GM06990 (cell line): ENCODE data around the gene CACNA1B.

Source experiments
- DNase-seq: peaks from one replicate; pipeline ENCODE4 v3.0.0-alpha.2; 2011; ENCODE audit not compliant: insufficient read length; ENCODE audit errors: extremely low read depth
- H3K27me3 ChIP-seq: replicated peaks from 2 replicates; pipeline ENCODE4 v1.6.0; 2011; ENCODE audit warnings: low read length; ENCODE audit not compliant: control insufficient read depth, insufficient read depth
- H3K36me3 ChIP-seq: 2 replicates; pipeline ENCODE4 v1.5.1; 2011; ENCODE audit warnings: low read length; ENCODE audit not compliant: control insufficient read depth, insufficient read depth
- H3K4me3 ChIP-seq: replicated peaks from 2 replicates; pipeline ENCODE4 v1.5.1; 2011; ENCODE audit warnings: low read depth, mild to moderate bottlenecking, control low read depth, low read length
- CTCF ChIP-seq: IDR thresholded peaks from 2 replicates; pipeline ENCODE4 v1.5.1; 2011; ENCODE audit warnings: low read length, control low read depth, mild to moderate bottlenecking, inconsistent platforms; ENCODE audit not compliant: insufficient read depth, poor library complexity, severe bottlenecking

Gene CACNA1B

DNA sequence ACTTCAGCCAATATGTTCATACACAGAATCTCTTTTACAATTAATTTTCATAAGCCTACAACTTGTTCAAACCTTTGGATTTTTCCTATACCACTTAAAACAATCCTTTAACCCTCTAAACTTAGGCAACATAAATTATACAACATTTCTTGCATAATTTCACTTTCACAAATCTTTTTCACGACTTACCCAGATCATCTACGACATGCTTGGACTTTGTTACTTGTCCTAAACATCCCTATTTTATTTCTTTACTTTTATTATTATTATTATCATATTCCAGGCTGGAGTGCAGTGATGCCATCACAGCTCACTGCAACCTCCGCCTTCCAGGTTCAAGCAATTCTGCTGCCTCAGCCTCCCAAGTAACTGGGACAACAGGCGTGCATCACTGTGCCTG, 68.0 kb downstream of the CACNA1B start:
- no peak for TF ChIP-seq CTCF
- no peak for DNase-seq
- H3K4me3 ChIP-seq = no peak overlapping the region
- H3K36me3 ChIP-seq = no peaks in the 10 kb centered on the region
- H3K27me3 ChIP-seq = no peaks in the 10 kb centered on the region

DNA sequence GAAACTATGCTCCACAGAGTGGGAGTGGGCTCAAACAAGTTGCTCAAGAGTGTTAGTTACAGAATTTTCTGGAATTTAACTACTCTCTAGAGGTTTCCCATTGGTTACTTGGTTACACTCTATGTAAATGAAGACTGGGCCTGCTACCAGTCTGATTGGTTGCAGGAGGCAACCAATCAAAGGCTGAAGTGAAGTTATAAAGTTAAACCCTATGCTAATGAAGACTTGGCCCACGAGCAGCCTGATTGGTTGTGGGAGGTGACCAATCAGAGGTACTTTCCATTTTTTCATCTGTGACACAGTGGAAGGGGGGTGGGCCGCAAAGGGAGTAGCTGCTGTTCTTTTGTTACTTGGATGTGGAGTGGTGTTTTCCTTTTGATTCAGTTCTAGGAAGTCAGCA, 69.4 kb downstream of the CACNA1B start:
- no peaks in the 10 kb centered on the region for H3K27me3 ChIP-seq
- no peaks in the 10 kb centered on the region for H3K36me3 ChIP-seq
- DNase-seq = no peak
- TF ChIP-seq CTCF = no peak
- no peak overlapping the region for H3K4me3 ChIP-seq

GRCh38 chr9:137948642-137949041, 71.1 kb downstream of the CACNA1B start:
- Histone ChIP-seq H3K27me3 (no peaks in the 10 kb centered on the region), H3K36me3 (no peaks in the 10 kb centered on the region), H3K4me3 (no peak overlapping the region)
- no peak for DNase-seq
- no peak for TF ChIP-seq CTCF

DNA sequence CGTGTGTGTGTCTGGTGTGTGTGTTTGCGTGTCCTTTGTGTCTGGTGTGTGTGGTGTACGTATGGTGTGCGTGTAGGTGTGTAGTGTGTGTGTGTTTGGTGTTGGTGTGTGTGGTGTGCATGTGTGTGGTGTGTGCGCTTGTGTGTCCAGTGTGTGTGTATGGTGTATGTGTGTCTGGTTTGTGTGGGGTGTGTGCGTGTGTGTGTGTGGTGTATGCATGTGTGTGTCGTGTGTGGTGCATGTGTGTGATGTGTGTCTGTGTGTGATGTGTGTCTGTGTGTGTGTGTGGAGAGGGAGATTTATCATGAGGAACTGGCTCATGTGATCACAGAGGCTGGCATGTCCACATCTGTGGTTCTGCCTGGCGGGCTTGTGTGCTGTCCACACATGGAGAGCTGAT, 71.7 kb downstream of the CACNA1B start:
- TF ChIP-seq CTCF = no peak
- Histone ChIP-seq H3K4me3 (no peak overlapping the region), H3K27me3 (no peaks in the 10 kb centered on the region), H3K36me3 (no peaks in the 10 kb centered on the region)
- no peak for DNase-seq

DNA sequence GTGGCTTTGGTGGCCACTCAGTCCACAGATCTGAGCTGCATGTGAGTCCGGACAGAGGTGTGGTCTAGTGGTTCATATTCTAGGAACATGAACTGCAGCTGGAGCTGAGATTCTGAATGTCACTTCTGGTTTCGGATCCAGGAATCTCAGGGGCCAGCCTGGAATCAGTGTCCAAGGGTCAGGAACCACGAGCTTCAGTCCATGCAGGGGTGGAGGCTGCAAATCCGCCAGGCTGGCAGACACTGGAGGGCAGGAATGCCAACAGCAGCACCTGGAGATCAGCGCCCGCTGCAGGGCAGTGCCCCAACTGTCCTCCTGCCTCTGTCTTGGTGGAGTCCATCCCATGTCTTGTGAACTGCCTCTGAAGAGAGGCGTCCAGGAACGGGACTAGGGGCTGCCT, 73.5 kb downstream of the CACNA1B start:
- no peak for DNase-seq

More for the DNA sequence above, 73.5 kb downstream of the CACNA1B start:
- no peaks in the 10 kb centered on the region for H3K36me3 ChIP-seq
- no peak overlapping the region for H3K4me3 ChIP-seq
- H3K27me3 ChIP-seq = no peaks in the 10 kb centered on the region; the same call in 1 of the 2 replicates
- no peak for TF ChIP-seq CTCF
